Measurements from ENCODE around the gene LRCOL1. TPM values are rescaled to one million over a fixed set of nuclear protein-coding genes. Genes with fewer than 3 reads are reported as not detected.

The LRCOL1 gene
- total and polyA plus RNA-seq, 3 donors from 2014 or later: 0.81 to 1.6 TPM; not detected in 1

DNA sequence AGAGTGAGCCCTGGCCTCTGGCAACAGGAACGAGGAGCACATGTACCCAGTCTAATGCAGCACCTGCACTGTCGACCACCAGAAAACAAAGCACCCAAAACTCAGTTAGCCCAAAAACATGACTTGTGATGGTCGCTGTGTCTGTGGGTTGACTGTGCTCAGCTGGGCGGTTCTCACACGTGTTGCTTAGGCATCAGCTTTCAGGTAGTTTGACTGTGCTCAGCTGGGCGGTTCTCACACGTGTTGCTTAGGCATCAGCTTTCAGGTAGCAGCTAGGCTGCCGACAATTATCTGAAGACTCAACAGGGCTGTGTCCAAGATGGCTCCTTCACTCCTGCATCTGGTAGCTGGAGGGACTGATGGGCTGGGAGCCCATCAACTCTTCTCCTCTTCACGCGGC is 1.2 kb upstream of the LRCOL1 start:
- no peak overlapping the region for H3K4me3 ChIP-seq
- no peaks in the 10 kb centered on the region for H3K4me1 ChIP-seq
- WGBS, 2 donors: 95 to 97% methylated on average over 10 of the region's 10 CpGs
- no peak for DNase-seq
- H3K27ac ChIP-seq: no peak overlapping the region
- no peaks in the 10 kb centered on the region for H3K36me3 ChIP-seq (ENCODE audit: low read depth, missing control alignments)
- H3K27me3 ChIP-seq: no peaks in the 10 kb centered on the region
- intact Hi-C loops (cut with DNase I; ENCODE audit: low total_unique reads): no loop called here
- H3K9me3 ChIP-seq: no peaks in the 10 kb centered on the region
- TF ChIP-seq, protein P1, sequence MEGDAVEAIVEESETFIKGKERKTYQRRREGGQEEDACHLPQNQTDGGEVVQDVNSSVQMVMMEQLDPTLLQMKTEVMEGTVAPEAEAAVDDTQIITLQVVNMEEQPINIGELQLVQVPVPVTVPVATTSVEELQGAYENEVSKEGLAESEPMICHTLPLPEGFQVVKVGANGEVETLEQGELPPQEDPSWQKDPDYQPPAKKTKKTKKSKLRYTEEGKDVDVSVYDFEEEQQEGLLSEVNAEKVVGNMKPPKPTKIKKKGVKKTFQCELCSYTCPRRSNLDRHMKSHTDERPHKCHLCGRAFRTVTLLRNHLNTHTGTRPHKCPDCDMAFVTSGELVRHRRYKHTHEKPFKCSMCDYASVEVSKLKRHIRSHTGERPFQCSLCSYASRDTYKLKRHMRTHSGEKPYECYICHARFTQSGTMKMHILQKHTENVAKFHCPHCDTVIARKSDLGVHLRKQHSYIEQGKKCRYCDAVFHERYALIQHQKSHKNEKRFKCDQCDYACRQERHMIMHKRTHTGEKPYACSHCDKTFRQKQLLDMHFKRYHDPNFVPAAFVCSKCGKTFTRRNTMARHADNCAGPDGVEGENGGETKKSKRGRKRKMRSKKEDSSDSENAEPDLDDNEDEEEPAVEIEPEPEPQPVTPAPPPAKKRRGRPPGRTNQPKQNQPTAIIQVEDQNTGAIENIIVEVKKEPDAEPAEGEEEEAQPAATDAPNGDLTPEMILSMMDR (IDR thresholded peaks at IDR 0.05): no peak
- no peak for TF ChIP-seq POLR2A (IDR thresholded peaks at IDR 0.05)

- TF ChIP-seq, protein P1 (IDR thresholded peaks at IDR 0.05): no peak
- TF ChIP-seq POLR2A (IDR thresholded peaks at IDR 0.05): no peak
- Histone ChIP-seq H3K9me3 (no peaks in the 10 kb centered on the region), H3K36me3 (ENCODE audit: low read depth, missing control alignments) (no peaks in the 10 kb centered on the region), H3K27me3 (no peaks in the 10 kb centered on the region), H3K4me3 (no peak overlapping the region), H3K4me1 (no peaks in the 10 kb centered on the region), H3K27ac (no peak overlapping the region)
- WGBS, 2 donors: 76 to 85% methylated on average over 27 to 33 of the region's 33 CpGs
- no peak for DNase-seq
- intact Hi-C loops (cut with DNase I; ENCODE audit: low total_unique reads): no loop called here
Measured at GRCh38 chr12:132610866-132611602, 652 bp upstream of the LRCOL1 start.

DNA sequence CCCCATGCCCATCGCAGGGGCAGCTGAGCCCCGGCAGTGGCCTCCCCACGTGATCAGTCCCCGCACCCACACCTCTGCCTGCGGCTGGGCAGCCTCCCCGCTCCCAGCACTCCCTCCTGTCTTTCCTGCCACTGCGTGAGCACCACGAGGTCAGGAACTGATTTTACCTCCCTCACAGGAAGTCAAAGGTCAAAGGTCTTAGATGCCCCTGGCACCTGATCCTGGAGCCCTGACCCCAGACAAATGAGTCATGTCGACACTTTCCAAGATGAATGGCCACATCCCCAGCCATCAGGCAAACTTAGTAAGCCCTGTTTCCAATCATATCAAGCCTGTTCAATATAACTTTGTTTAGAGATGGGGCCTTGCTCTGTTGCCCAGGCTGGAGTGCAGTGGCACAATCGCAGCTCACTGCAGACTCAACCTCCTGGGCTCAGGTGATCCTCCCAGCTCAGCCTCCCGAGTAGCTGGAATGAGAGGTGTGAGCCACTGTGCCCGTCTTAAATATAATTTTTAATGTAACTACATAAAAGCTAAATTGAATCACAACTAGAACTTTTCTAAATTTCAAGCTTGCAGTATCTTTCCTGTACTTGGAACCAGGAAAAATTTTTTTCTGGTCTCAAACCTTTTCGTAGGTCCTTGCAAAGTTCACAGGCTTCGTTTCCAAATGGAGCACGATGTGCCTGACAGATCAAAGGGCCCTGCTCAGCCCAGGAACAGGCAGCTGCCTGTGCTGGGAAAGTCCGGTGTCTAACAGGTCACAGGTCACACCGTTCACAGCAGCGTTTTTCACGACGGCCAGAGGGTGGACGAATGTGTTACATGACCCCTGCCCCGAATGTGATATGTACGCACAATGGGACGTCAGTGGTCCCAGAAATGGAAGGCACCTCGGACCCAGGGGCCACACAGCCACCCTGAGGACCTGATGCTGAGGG is 1.9 kb downstream of the LRCOL1 start:
- WGBS, 2 donors: 49 to 66% methylated on average over 15 to 25 of the region's 25 CpGs
- DNase-seq: no peak
- Histone ChIP-seq H3K27me3 (no peaks in the 10 kb centered on the region), H3K4me1 (no peaks in the 10 kb centered on the region), H3K4me3 (no peak overlapping the region), H3K36me3 (ENCODE audit: low read depth, missing control alignments) (no peaks in the 10 kb centered on the region), H3K9me3 (no peaks in the 10 kb centered on the region), H3K27ac (no peak overlapping the region)
- intact Hi-C loops (cut with DNase I; ENCODE audit: low total_unique reads): loop anchor here (10.0 kb wide), 1 partner anchor 194 kb away; no protein-coding TSS in a partner anchor
- TF ChIP-seq POLR2A (IDR thresholded peaks at IDR 0.05): no peak
- TF ChIP-seq, protein P1 (IDR thresholded peaks at IDR 0.05): no peak

DNA sequence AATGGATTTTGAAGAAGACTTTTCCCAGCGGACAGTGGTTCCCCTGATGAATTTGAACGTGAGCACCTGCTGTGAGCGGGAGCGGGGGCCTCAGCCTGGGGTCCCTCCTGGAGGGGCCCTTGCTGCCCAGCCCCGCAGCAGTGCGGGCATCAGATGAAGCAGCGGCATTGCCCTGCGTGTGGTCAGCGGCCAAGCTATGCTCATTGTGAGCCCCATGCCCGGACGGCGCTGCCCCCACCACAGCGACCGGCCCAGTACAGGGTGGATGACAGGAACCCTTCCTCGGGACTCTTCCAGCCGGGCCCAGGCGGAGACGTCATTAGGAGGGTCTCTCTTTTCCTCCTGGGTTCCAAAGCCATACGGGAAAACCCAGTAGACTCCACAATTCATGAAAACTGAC is 3.5 kb downstream of the LRCOL1 start:
- Histone ChIP-seq H3K27me3 (no peaks in the 10 kb centered on the region), H3K9me3 (no peaks in the 10 kb centered on the region), H3K4me1 (no peaks in the 10 kb centered on the region), H3K27ac (no peak overlapping the region), H3K4me3 (no peak overlapping the region), H3K36me3 (ENCODE audit: low read depth, missing control alignments) (no peaks in the 10 kb centered on the region)
- no peak for DNase-seq
- 91% methylated on average over 17 to 19 of the region's 19 CpGs for WGBS, 2 donors
- no peak for TF ChIP-seq POLR2A (IDR thresholded peaks at IDR 0.05)
- TF ChIP-seq, protein P1 (IDR thresholded peaks at IDR 0.05): no peak
- intact Hi-C loops (cut with DNase I; ENCODE audit: low total_unique reads): loop anchor here (10.0 kb wide), 1 partner anchor 192 kb away; no protein-coding TSS in a partner anchor
